GM23338 (cell line): ENCODE measurements around the gene TBC1D32. TPM values are rescaled to one million over a fixed set of nuclear protein-coding genes. Genes with fewer than 3 reads are reported as not detected.

Experiments used
- ATAC-seq: fragments of 200-7000 bp; cut with Tn5 transposase; 3 replicates; pipeline ENCODE4 v1.9.1; 2020
- DNase-seq: peaks from one replicate; pipeline ENCODE4 v3.0.0-alpha.2; 2015; ENCODE audit warnings: low spot score
- H2AFZ ChIP-seq: fragments of 200-600 bp; sonication (generic); 2 replicates; pipeline ENCODE4 v1.8.0; 2016; ENCODE audit warnings: antibody characterized with exemption, mild to moderate bottlenecking, moderate library complexity
- H3F3A ChIP-seq: fragments of 200-600 bp; sonication (generic); replicated peaks from 2 replicates; pipeline ENCODE4 v1.8.0; 2017; ENCODE audit warnings: antibody characterized with exemption, mixed run types, low read depth
- H3K27ac ChIP-seq: fragments of 200-600 bp; sonication (generic); 2 replicates; pipeline ENCODE4 v1.6.1; 2016; ENCODE audit warnings: low read depth
- H3K27me3 ChIP-seq: fragments of 200-600 bp; sonication (generic); 2 replicates; pipeline ENCODE4 v1.8.0; 2016; ENCODE audit warnings: mild to moderate bottlenecking, mixed run types, moderate library complexity; ENCODE audit not compliant: insufficient read depth
- H3K36me3 ChIP-seq: fragments of 200-600 bp; sonication (generic); 2 replicates; pipeline ENCODE4 v1.8.0; 2016; ENCODE audit warnings: mild to moderate bottlenecking; ENCODE audit not compliant: insufficient read depth
- H3K4me1 ChIP-seq: fragments of 200-600 bp; sonication (generic); 2 replicates; pipeline ENCODE4 v1.8.0; 2016; ENCODE audit warnings: mild to moderate bottlenecking, moderate library complexity; ENCODE audit not compliant: insufficient read depth
- H3K4me2 ChIP-seq: fragments of 200-600 bp; sonication (generic); 2 replicates; pipeline ENCODE4 v1.7.1; 2017; ENCODE audit warnings: mixed run types
- H3K4me3 ChIP-seq: fragments of 200-600 bp; sonication (generic); 2 replicates; pipeline ENCODE4 v1.6.1; 2016; ENCODE audit warnings: mixed run types
- H3K79me2 ChIP-seq: fragments of 200-600 bp; sonication (generic); replicated peaks from 2 replicates; pipeline ENCODE4 v1.8.0; 2017; ENCODE audit warnings: mild to moderate bottlenecking; ENCODE audit not compliant: insufficient read depth
- H3K9me2 ChIP-seq: fragments of 200-600 bp; sonication (generic); 2 replicates; pipeline ENCODE4 v1.8.0; 2017; ENCODE audit not compliant: insufficient read depth
- H4K20me1 ChIP-seq: fragments of 200-600 bp; sonication (generic); replicated peaks from 2 replicates; pipeline ENCODE4 v1.8.0; 2017; ENCODE audit warnings: mild to moderate bottlenecking; ENCODE audit not compliant: insufficient read depth
- H3K27ac Mint-ChIP-seq: 2 replicates; pipeline ENCODE4 v1.8.0; 2020; ENCODE audit warnings: inconsistent platforms, mild to moderate bottlenecking, moderate library complexity, mixed read lengths
- H3K27me3 Mint-ChIP-seq: 3 replicates; pipeline ENCODE4 v1.8.0; 2022; ENCODE audit warnings: low read depth, mild to moderate bottlenecking, moderate library complexity, mixed read lengths, inconsistent platforms; ENCODE audit not compliant: insufficient read depth, poor library complexity
- H3K36me3 Mint-ChIP-seq: 3 replicates; pipeline ENCODE4 v1.8.0; 2021; ENCODE audit warnings: low read depth, mild to moderate bottlenecking, inconsistent platforms, moderate library complexity, mixed read lengths
- H3K4me1 Mint-ChIP-seq: 3 replicates; pipeline ENCODE4 v1.8.0; 2020; ENCODE audit warnings: mild to moderate bottlenecking, inconsistent platforms, mixed read lengths
- H3K4me3 Mint-ChIP-seq: 3 replicates; pipeline ENCODE4 v1.8.0; 2021; ENCODE audit warnings: moderate library complexity, mild to moderate bottlenecking, inconsistent platforms, mixed read lengths
- H3K9me3 Mint-ChIP-seq: 3 replicates; pipeline ENCODE4 v1.8.0; 2020; ENCODE audit warnings: moderate library complexity, mild to moderate bottlenecking, inconsistent platforms, mixed read lengths
- CREB1 ChIP-seq: fragments of 250-450 bp; sonication (Bioruptor Pico); IDR thresholded peaks from 2 replicates; pipeline ENCODE4 v1.5.0; 2020; ENCODE audit warnings: low read depth, mild to moderate bottlenecking, moderate library complexity
- EZH2 ChIP-seq: fragments of 200-600 bp; sonication (generic); IDR thresholded peaks from one replicate; pipeline ENCODE4 v1.8.0; 2017; ENCODE audit warnings: antibody characterized with exemption, mild to moderate bottlenecking, low read depth; ENCODE audit not compliant: unreplicated experiment
- EZH2phosphoT487 ChIP-seq: fragments of 200-600 bp; sonication (generic); IDR thresholded peaks from one replicate; pipeline ENCODE4 v1.8.1; 2018; ENCODE audit warnings: antibody characterized with exemption; ENCODE audit not compliant: unreplicated experiment
- JUNB ChIP-seq: IDR thresholded peaks from one replicate; pipeline ENCODE4 v1.6.1; 2016; ENCODE audit warnings: antibody characterized with exemption; ENCODE audit not compliant: unreplicated experiment
- NANOG ChIP-seq: IDR thresholded peaks from 2 replicates; pipeline ENCODE4 v1.6.1; 2016; ENCODE audit warnings: antibody characterized with exemption, borderline replicate concordance
- POLR2AphosphoS5 ChIP-seq: IDR thresholded peaks from 2 replicates; pipeline ENCODE4 v1.6.1; 2016; ENCODE audit warnings: antibody characterized with exemption, low read depth
- STAT1 ChIP-seq: IDR thresholded peaks from one replicate; pipeline ENCODE4 v1.6.1; 2016; ENCODE audit warnings: antibody characterized with exemption; ENCODE audit not compliant: unreplicated experiment
- ZNF114 ChIP-seq: fragments of 250-450 bp; sonication (Bioruptor Pico); IDR thresholded peaks from 2 replicates; pipeline ENCODE4 v1.5.0; 2020; ENCODE audit warnings: mild to moderate bottlenecking, moderate library complexity
- ZNF331 ChIP-seq: fragments of 250-450 bp; sonication (Bioruptor Pico); IDR thresholded peaks from 2 replicates; pipeline ENCODE4 v1.5.0; 2020; ENCODE audit warnings: low read depth, mild to moderate bottlenecking, moderate library complexity
- polyA plus RNA-seq: library from polyadenylated mRNA; unstranded; fragments of >200 nt; fragmentation: Nextera tagmentation; extraction: Ambion mirVana; gene quantifications from 2 replicates; pipeline ENCODE4 v1.2.1, GENCODE V29; 2016
- total RNA-seq: library from RNA; depleted of rRNA; stranded (reverse); fragments of >200 nt; shearing (Covaris generic); gene quantifications from 2 replicates; pipeline ENCODE4 v1.2.3, GENCODE V29; 2014
- TF ChIP-seq, protein P1 (sequence below): IDR thresholded peaks from one replicate; pipeline ENCODE4 v1.6.1; 2018; ENCODE audit warnings: antibody characterized with exemption; ENCODE audit not compliant: unreplicated experiment
- TF ChIP-seq, protein P2 (sequence below), 2 experiments: fragments of 200-600 bp in 1 of 2; sonication (generic) in 1 of 2; conservative IDR thresholded peaks; 2 replicates each; pipeline versions ENCODE4 v1.5.1 to v1.6.1; 2016 to 2017; ENCODE audit warnings: antibody characterized with exemption in 2 of 2, low read depth in 2 of 2, mild to moderate bottlenecking in 2 of 2, moderate library complexity in 1 of 2
- TF ChIP-seq, protein P3 (sequence below): IDR thresholded peaks from 2 replicates; pipeline ENCODE4 v1.6.1; 2016; ENCODE audit warnings: antibody characterized with exemption
- TF ChIP-seq, protein P4 (sequence below): fragments of 250-450 bp; sonication (Bioruptor Pico); IDR thresholded peaks from 2 replicates; pipeline ENCODE4 v1.5.0; 2020; ENCODE audit warnings: mild to moderate bottlenecking, moderate library complexity

TBC1D32 gene
- total and polyA plus RNA-seq, 2 experiments from 2014 or later, result 8.9 to 10.4 TPM

DNA sequence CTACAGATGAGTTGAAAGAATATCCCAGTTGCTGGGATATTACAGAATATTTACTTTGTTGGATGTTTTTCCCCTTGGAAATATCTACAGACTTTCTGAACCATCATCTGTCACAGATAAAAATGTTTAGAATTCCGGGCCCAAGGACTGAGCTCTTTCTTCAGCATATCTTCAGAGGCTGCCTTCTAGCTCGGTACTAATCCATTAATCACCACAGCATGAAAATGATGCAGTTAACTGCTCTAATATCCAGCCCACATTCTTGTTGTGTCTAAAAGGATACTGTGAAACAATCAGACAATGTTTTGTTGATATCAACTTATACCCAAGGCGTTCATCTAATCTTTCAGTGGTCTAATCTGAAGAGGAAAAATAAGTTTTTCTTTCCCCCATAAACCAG is 247.4 kb downstream of the TBC1D32 start:
- H3K36me3 Mint-ChIP-seq, result no peaks in the 10 kb centered on the region
- no peak overlapping the region for H3K27ac ChIP-seq
- peaks cover 2% of the 10 kb centered on the region for H3K27me3 Mint-ChIP-seq
- H3K4me1 ChIP-seq, result peaks cover 8% of the 10 kb centered on the region
- H3K4me3 Mint-ChIP-seq, result no peak overlapping the region
- no peaks in the 10 kb centered on the region for H3K27me3 ChIP-seq
- no peaks in the 10 kb centered on the region for H3F3A ChIP-seq
- DNase-seq (no peak), ATAC-seq (no peak)
- no peaks in the 10 kb centered on the region for H4K20me1 ChIP-seq
- peaks cover 7% of the 10 kb centered on the region for H3K4me1 Mint-ChIP-seq
- TF ChIP-seq, protein P1, sequence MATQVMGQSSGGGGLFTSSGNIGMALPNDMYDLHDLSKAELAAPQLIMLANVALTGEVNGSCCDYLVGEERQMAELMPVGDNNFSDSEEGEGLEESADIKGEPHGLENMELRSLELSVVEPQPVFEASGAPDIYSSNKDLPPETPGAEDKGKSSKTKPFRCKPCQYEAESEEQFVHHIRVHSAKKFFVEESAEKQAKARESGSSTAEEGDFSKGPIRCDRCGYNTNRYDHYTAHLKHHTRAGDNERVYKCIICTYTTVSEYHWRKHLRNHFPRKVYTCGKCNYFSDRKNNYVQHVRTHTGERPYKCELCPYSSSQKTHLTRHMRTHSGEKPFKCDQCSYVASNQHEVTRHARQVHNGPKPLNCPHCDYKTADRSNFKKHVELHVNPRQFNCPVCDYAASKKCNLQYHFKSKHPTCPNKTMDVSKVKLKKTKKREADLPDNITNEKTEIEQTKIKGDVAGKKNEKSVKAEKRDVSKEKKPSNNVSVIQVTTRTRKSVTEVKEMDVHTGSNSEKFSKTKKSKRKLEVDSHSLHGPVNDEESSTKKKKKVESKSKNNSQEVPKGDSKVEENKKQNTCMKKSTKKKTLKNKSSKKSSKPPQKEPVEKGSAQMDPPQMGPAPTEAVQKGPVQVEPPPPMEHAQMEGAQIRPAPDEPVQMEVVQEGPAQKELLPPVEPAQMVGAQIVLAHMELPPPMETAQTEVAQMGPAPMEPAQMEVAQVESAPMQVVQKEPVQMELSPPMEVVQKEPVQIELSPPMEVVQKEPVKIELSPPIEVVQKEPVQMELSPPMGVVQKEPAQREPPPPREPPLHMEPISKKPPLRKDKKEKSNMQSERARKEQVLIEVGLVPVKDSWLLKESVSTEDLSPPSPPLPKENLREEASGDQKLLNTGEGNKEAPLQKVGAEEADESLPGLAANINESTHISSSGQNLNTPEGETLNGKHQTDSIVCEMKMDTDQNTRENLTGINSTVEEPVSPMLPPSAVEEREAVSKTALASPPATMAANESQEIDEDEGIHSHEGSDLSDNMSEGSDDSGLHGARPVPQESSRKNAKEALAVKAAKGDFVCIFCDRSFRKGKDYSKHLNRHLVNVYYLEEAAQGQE, result no peak
- no peak for TF ChIP-seq CREB1 (CRISPR knock-in tag)
- TF ChIP-seq ZNF114 (CRISPR knock-in tag), result no peak
- TF ChIP-seq EZH2phosphoT487, result no peak
- TF ChIP-seq, protein P2, sequence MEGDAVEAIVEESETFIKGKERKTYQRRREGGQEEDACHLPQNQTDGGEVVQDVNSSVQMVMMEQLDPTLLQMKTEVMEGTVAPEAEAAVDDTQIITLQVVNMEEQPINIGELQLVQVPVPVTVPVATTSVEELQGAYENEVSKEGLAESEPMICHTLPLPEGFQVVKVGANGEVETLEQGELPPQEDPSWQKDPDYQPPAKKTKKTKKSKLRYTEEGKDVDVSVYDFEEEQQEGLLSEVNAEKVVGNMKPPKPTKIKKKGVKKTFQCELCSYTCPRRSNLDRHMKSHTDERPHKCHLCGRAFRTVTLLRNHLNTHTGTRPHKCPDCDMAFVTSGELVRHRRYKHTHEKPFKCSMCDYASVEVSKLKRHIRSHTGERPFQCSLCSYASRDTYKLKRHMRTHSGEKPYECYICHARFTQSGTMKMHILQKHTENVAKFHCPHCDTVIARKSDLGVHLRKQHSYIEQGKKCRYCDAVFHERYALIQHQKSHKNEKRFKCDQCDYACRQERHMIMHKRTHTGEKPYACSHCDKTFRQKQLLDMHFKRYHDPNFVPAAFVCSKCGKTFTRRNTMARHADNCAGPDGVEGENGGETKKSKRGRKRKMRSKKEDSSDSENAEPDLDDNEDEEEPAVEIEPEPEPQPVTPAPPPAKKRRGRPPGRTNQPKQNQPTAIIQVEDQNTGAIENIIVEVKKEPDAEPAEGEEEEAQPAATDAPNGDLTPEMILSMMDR (conservative IDR thresholded peaks at IDR 0.05; ENCODE audit: low read depth in 2 of 2), result no peak
- no peak for TF ChIP-seq STAT1
- TF ChIP-seq, protein P3, sequence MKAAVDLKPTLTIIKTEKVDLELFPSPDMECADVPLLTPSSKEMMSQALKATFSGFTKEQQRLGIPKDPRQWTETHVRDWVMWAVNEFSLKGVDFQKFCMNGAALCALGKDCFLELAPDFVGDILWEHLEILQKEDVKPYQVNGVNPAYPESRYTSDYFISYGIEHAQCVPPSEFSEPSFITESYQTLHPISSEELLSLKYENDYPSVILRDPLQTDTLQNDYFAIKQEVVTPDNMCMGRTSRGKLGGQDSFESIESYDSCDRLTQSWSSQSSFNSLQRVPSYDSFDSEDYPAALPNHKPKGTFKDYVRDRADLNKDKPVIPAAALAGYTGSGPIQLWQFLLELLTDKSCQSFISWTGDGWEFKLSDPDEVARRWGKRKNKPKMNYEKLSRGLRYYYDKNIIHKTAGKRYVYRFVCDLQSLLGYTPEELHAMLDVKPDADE, result no peak
- TF ChIP-seq EZH2, result no peak
- no peak for TF ChIP-seq JUNB
- TF ChIP-seq POLR2AphosphoS5, result no peak
- no peak for TF ChIP-seq NANOG
- TF ChIP-seq, protein P4, sequence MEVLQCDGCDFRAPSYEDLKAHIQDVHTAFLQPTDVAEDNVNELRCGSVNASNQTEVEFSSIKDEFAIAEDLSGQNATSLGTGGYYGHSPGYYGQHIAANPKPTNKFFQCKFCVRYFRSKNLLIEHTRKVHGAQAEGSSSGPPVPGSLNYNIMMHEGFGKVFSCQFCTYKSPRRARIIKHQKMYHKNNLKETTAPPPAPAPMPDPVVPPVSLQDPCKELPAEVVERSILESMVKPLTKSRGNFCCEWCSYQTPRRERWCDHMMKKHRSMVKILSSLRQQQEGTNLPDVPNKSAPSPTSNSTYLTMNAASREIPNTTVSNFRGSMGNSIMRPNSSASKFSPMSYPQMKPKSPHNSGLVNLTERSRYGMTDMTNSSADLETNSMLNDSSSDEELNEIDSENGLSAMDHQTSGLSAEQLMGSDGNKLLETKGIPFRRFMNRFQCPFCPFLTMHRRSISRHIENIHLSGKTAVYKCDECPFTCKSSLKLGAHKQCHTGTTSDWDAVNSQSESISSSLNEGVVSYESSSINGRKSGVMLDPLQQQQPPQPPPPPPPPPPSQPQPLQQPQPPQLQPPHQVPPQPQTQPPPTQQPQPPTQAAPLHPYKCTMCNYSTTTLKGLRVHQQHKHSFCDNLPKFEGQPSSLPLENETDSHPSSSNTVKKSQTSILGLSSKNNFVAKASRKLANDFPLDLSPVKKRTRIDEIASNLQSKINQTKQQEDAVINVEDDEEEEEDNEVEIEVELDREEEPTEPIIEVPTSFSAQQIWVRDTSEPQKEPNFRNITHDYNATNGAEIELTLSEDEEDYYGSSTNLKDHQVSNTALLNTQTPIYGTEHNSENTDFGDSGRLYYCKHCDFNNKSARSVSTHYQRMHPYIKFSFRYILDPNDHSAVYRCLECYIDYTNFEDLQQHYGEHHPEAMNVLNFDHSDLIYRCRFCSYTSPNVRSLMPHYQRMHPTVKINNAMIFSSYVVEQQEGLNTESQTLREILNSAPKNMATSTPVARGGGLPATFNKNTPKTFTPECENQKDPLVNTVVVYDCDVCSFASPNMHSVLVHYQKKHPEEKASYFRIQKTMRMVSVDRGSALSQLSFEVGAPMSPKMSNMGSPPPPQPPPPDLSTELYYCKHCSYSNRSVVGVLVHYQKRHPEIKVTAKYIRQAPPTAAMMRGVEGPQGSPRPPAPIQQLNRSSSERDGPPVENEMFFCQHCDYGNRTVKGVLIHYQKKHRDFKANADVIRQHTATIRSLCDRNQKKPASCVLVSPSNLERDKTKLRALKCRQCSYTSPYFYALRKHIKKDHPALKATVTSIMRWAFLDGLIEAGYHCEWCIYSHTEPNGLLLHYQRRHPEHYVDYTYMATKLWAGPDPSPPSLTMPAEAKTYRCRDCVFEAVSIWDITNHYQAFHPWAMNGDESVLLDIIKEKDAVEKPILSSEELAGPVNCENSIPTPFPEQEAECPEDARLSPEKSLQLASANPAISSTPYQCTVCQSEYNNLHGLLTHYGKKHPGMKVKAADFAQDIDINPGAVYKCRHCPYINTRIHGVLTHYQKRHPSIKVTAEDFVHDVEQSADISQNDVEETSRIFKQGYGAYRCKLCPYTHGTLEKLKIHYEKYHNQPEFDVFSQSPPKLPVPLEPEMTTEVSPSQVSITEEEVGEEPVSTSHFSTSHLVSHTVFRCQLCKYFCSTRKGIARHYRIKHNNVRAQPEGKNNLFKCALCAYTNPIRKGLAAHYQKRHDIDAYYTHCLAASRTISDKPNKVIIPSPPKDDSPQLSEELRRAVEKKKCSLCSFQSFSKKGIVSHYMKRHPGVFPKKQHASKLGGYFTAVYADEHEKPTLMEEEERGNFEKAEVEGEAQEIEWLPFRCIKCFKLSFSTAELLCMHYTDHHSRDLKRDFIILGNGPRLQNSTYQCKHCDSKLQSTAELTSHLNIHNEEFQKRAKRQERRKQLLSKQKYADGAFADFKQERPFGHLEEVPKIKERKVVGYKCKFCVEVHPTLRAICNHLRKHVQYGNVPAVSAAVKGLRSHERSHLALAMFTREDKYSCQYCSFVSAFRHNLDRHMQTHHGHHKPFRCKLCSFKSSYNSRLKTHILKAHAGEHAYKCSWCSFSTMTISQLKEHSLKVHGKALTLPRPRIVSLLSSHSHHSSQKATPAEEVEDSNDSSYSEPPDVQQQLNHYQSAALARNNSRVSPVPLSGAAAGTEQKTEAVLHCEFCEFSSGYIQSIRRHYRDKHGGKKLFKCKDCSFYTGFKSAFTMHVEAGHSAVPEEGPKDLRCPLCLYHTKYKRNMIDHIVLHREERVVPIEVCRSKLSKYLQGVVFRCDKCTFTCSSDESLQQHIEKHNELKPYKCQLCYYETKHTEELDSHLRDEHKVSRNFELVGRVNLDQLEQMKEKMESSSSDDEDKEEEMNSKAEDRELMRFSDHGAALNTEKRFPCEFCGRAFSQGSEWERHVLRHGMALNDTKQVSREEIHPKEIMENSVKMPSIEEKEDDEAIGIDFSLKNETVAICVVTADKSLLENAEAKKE, result no peak
- no peak for TF ChIP-seq ZNF331 (CRISPR knock-in tag)
- H3K4me2 ChIP-seq, result no peak overlapping the region
- no peaks in the 10 kb centered on the region for H3K36me3 ChIP-seq
- H3K79me2 ChIP-seq, result no peaks in the 10 kb centered on the region
- H3K9me2 ChIP-seq, result no peaks in the 10 kb centered on the region
- no peak overlapping the region for H3K27ac Mint-ChIP-seq
- H3K9me3 Mint-ChIP-seq, result no peaks in the 10 kb centered on the region
- no peak overlapping the region for H2AFZ ChIP-seq
- H3K4me3 ChIP-seq, result no peak overlapping the region
